NCI-H2107 treated with DMSO at 0.1 percent for 48 hours (cell line): ENCODE data around the gene OSBP2.
"Not testable (repeated sequence)": the region's sequence is repeated elsewhere in the genome, so short reads cannot be mapped to it uniquely, and the experiment has no call there.

Experiments
- DNase-seq: peaks from one replicate; lab custom pipeline; 2025; ENCODE audit not compliant: unreplicated experiment; lab: John Stamatoyannopoulos, UW

OSBP2 gene

DNA sequence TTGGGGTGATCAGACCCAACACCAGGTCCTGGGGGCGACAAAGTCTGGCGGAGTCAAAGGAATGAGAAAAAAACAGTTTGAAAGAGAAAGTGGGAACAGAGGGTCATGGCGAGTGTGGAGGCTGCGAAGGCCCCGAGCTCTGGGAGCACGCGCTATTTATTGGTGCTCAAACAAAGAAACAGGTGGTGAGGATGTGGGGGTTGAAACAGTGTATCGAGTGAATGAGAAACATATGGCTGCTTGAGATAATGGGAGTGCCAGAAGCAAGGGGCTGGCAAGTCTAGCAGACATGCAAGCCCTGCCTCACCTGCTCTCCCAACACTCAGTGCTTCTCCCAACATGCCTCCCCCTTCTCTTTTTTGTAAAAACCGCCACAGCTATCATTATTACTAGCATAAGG is 19.2 kb upstream of the OSBP2 start:
- no peak for DNase-seq

DNA sequence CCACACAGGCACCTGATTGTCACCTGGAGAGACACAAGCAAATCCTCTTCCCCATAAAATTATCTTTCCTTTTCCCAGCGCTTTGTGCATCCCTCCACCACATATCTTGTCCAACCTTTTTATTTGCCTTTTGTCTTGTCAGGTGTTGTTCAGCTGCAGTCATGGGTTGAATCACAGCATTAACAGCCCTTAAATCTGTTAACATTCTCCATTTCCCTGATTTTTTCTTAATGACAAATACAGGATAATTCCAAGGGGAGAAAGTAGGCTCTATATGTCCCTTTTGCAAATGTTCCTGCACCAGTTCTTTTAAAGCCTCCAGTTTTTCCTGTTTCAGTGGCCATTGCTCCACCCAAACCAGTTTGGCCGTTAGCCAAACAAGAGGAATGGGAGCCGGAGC is 18.1 kb upstream of the OSBP2 start:
- DNase-seq = not testable (repeated sequence)

DNA sequence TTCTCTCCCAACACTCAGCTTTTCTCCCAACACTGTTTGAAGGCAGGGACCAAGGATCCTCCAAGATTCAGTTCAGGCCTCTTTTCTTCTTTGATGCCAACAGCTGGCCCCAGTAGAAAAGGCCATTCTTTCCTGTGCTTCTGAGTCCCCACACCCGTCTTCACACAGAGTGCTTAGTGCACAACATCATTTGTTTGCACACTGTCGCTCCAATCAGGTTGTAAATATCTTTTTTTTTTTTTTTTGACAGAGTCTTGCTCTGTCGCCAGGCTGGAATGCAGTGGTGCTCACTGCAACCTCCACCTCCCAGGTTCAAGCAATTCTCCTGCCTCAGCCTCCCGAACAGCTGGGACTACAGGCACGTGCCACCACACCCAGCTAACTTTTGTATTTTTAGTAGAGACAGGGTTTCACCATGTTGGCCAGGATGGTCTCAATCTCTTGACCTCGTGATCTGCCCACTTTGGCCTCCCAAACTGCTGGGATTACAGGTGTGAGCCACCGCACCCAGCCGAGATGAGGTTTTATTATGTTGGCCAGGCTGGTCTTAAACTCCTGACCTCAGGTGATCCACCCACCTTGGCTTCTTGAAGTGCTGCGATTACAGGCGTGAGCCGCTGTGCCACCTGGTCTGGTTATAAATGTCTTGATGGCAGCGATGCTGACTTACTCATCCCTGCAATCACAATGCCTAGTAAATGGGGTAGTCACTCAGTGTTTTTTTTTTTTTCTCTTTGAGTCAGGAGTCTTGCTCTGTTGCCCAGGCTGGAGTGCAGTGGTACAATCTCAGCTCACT is 14.6 kb upstream of the OSBP2 start:
- not testable (repeated sequence) for DNase-seq

DNA sequence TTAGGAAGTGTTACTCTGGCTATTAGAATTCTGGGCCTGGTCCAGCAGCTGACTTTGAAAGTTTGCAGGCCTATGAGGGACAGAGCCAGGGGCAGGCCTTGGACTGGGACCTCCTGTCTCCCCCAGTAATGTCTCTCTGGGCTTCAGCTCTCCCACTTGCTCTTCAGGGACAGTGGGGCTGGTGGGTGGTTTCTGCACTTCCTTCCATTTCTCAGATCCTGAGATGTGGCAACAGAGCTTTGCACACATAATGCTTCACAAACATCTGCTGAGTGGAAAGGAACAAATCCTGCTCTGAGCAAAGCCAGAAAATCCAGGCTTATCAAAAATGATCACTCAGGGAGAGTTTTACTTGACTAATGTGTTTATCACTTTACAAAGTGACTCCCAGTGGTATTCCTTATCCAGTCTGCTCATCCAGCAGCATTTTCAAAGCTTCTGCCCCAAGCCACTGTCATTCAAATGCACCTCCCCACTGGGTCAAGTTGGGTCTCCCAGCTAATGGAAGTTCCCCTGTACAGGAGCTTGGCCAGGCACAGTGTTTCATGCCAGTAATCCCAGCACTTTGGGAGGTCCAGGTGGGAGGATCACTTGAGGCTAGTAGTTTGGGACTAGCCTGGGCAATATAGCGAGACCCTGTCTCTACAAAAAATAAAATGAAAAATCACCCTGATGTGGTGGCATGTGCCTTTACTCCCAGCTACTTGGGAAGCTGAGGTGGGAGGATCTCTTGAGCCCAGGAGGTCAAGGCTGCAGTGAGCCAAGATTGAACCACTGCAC is 13.5 kb upstream of the OSBP2 start:
- no peak for DNase-seq

DNA sequence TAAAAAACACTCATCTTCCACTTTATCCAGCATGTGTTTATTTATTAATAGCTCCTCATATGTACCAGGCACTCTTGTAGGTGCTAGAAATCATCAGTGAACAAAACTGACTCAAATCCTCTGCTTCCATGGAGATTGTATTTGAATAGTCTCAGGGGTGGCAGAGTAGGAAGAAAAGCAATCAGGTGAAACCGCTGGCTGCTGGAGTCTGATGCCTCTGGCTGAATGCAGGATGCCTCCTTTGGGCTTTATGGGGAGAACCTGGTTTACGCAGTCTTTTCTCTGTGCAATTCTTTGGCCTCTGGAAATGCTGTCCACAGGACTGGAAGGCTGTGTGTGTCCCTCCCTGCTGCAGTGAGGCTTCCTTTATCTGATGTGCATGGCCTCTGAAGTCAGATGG is 12.8 kb upstream of the OSBP2 start:
- DNase-seq = no peak

DNA sequence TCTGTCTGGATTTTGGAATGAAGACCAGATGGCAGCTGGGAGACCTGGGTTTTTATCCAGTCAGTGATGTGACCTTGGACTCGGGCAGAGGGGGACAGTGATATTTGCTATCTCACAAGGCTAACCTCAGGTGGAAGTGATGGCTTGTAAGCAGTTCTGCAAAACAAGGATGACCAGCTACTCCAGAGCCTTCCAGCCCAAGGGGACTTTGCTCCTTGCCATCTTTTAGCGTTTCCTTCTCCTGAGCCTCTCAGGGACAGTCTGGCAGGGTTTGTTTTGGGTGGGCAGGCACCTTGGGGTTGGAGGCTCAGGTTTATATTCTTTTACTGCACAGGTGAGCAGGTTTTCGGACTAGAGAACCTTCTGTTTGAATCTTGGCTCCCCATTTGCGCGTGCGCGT is 9.5 kb upstream of the OSBP2 start:
- DNase-seq = no peak

DNA sequence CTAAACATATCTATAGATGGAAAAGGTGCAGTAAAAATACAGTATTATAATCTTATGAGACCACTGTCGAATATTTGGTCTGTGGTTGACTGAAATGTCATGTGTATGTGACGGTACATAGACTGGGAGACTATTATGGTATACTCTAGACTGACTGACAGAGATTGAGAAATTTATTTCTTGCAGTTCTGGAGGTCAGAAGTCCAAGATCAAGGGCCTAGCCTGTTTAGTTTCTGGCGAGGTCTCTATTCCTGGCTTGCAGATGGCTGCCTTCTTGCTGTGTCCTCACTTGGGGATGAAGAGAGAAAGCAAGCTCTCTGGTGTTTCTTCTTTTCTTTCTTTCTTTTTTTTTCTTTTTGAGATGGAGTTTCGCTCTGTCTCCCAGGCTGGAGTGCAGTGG is 7.3 kb upstream of the OSBP2 start:
- no peak for DNase-seq

DNA sequence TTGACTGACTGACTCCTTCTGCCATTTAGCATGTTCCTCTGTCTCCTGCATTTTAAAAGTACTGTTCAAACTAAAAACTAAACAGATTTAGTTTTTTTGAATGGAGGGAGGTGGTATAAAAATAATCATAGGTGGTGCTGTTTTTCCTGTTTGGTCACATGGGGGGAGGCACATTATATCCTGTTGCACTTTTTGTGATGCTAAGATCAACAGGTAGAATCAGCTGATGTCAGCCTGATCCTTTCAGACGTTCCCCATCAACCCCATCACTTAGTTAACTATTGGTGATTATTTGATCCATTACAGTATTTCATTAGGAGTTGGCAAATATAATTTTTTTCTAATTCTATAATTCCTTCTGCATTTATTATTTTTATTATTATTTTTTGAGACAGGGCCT is 5.1 kb upstream of the OSBP2 start:
- no peak for DNase-seq

DNA sequence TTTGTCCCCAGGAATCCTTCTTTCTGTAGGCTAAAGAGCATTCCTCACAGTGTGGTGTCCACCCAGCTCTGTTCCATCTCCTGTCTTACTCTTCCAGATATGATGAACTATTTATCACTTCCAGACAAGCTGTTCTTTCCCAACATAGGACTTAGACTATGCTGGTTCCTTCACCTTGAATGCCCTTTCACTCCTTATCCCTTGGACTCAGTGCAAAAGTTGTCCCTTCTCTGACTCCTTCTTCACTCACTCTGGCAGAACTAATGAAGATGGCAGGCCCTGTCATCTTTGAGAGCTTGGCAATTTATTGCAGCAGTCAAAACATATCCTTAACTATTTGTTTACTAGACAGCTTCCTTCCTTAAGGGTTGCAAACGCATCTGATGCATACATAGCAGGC is 3.5 kb upstream of the OSBP2 start:
- no peak for DNase-seq

DNA sequence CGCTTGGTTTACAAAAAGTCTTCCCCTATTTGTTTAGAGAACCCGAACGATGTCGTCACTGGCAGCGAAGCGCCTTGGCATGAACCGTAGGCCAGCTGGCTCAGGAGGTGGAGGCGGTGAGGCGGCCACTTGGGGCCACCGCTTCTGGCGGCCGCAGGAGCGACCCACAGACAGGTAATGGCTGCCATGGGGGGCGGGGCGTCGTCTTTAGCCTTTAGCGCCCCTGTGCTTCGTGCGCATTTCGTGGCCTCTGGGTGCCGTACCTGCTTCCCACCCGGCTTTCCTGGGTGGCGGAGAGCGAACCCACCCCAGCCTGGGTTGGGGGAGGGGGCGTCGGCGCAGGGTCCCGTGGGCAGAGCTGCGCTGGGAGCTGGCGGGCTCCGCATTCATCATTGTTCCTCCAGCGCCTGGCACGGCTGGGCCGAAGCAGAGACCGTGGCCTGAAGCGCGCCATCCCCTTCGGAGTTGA is 469 bp upstream of the OSBP2 start:
- DNase-seq = peak; percentile 61

DNA sequence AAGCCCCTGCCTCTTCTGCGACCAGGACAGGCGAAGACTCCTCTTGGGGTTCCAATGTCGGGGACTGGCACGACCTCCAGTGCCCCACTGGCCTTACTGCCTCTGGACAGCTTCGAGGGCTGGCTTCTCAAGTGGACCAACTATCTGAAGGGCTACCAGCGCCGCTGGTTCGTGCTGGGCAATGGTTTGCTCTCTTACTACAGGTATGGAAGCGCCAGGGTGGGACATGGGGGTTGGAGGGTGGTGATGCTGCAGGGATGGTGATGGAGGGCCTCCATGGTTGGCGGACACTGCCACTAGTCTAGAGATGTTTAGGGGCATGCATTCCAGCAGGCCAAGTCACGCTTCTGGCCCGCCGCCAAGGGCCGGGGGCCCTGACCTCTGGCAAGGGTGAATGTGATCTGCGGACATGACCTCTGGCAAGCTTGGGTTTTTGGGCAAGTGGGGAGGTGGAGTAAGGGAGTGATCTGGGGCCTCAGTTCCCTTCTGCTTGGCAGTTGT is 727 bp downstream of the OSBP2 start:
- DNase-seq = no peak

DNA sequence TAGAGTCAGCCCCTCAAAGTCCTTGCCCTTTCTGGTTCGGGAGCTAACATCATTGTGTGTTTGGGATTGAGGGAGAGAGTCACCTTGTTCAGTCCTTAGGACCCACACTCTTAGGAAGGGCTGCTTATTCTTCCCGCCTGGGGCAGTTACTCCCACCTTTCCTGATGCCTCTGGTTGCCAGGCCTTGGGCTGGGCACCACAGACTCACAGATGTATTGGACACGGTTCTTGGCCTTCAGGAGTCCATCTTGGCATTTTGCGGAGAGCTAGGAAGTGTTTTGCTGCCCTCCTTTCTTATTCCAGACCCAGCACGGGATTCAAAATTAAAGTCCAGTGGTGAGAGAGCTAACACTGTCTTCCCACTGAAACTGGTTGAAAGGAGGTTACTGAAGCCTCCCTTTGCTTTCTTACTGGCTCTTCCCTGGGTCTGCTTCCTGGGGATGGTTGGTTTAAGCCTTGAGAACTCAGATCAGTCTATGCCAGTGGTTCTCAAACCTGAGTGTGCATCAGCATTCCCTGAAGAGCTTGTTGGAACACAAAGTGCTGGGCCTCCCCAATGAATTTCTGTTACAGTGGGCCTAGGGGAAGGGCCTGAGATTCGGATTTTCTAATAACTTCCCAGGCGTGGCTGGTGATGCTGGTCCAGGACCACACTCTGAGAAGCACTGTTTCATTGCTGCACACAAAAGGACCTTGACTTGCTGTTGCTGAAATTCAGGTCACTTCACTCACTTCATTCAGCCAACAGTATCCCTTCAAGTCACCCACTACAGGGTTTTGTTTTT is 1.4 kb downstream of the OSBP2 start:
- no peak for DNase-seq

DNA sequence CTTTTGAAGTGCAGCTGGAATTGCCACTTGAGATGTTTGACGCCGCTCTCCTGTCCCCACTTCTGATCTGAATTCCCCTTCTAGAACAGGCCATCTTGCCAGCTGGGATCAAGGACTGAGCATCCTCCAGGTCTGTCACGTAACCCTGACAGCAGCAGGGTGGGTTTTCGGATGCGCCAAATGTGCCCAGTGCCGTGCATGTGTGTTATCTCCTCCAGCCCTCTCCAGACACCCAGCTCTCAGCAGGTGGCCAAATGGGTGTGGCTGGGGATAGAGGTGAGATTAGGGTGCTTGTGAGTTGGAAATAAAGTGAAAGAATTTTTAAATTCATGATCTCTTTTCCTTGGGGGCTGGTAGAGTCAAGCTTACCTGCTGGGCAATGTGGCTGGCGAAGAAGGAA is 3.3 kb downstream of the OSBP2 start:
- no peak for DNase-seq

DNA sequence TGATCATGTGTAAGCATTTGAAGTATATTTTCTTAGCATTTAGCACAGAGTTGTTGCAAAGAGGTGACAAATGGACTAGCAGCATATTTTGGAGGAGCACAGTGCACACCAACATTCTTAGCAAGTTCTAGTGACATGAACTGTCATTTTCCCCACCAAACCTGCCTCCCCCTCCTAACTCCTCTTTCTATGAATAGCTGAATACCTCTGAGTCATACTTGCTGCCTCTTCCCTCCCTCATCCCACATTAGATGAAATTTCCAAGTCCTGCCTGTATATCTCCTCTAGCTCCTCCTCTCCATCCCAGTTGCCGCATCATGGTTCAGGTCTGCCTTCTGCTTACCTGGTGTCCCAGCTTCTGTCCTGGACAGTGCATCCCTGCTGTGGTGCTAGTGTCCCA is 7.2 kb downstream of the OSBP2 start:
- no peak for DNase-seq

DNA sequence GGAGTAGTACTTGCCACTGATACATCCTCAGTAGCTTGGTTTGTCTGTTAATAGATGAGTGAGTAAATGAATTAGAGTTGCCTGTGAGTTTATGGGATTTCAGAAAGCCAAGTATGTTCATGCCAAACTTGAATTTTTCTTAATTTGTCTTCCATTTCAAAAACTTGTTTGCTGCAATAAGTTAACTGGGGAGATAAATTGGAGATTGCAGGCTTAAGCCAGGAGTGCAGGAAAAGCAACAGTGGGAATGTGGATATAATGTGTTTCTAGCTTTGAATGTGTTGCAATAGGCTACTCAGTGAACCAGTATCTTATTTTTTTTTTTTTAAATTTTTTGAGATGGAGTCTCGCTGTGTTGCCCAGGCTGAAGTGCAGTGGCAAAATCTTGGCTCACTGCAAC is 8.2 kb downstream of the OSBP2 start:
- DNase-seq = no peak

DNA sequence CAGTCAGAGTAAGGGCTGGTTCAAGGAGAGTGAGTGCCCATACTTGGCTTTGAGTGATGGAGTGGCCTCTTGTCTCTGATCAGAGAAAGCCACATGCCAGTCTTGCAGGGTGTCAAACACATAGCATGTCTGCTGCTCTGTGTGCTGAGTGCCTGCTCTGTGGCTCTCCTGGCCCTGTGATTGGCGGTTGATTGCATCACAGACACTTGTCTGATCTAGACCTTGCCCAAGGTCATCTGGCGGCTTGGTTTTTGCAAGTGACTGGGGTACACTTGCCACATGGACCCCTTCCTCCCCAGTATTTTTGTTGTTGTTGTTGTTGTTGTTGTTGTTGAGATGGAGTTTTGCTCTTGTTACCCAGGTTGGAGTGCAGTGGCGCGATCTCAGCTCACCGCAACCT is 10.3 kb downstream of the OSBP2 start:
- DNase-seq = no peak

DNA sequence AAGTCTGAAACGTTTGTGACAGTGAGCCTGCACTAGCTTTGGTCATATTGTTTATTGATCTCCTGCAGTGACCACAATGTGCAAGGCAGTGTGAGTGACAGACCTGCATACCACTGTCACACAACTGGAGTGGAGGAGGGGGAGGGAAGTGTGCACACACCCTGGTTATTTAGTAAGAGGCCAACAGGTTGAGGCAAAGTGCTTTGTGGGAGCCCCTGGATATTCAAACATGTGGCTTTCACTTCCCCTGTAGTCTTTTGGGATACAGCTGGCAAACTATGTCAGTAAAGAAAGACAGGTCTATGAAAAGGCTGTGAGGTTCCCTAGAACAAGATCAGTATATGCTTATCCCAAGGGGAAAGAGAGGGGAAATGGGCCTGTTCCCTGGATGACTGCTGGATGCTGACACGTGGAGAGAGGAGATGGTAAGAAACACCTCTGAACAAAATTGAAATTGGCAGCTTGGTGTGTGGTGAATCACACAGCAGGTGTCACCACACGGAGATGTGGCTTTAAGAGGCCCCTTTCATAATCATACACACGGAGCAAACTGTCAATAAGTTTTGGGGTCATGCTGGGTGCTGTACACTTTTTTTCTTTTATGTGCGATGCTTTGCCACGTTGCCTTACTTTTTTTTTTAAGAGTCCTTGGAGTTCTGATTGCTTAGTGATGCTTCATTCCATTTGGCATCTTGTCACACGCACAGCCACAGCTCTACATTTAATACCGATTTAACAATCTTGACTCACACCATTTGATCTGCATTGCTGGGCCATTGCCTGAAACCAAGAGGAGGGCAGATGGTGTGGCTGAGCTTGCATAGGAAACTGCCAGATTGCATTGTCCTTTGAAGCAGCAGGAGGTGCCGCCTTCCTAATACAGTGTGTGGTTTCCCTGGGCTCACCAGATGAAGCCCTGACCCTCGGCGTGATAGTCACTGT is 11.3 kb downstream of the OSBP2 start:
- DNase-seq = peak; percentile 54

DNA sequence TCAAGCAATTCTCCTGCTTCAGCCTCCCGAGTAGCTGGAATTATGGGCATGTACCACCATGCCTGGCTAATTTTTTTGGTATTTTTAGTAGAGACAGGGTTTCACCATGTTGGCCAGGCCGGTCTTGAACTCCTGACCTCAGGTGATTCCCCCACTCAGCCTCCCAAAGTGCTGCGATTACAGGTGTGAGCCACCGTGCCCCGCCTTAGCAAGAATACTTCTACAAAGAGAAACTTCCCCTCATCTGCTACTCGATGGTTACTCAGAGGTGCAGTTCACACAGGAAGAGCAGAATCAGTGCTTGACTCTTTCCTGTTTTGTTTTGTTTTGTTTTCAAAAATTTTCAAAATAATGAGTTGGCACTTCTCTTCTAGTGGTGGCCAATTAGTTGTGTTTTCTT is 15.3 kb downstream of the OSBP2 start:
- DNase-seq = not testable (repeated sequence)

DNA sequence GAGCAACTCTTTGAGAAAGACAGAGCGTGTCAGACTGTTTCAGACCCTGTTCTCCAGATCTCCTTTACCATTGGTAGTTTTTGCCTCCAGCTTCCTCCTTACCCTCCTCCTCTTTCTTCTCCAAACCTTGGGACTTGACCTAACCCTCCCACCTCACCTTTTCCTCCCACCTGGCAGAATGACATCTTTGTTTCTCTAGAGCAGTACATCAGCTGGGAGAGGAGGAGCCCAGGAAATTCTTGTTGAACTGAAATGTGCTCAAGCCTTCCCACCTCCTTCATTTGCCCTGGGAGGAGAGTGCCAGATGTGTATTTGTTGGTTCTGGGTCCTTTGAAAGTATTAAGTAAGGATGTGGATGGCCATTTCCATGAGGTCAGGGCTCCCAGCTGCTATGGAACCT is 17.4 kb downstream of the OSBP2 start:
- no peak for DNase-seq

DNA sequence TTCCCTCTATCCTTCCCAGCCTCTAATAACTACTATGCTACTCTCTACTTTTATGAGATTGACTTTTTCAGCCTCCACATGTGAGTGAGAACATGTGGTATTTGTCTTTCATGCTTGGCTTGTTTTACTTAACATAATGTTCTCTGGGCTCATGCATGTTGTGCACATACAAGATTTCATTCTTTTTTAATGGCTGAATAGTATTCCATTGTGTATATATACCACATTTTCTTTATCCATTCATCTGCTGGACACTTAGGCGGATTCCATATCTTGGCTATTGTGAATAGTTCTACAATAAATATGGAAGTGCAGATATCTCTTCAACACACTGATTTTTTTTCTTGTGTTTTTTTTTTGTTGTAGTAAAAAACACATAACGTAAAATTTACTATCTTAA is 19.4 kb downstream of the OSBP2 start:
- DNase-seq = no peak
